ENCODE results near the gene SLC22A8.

DNA sequence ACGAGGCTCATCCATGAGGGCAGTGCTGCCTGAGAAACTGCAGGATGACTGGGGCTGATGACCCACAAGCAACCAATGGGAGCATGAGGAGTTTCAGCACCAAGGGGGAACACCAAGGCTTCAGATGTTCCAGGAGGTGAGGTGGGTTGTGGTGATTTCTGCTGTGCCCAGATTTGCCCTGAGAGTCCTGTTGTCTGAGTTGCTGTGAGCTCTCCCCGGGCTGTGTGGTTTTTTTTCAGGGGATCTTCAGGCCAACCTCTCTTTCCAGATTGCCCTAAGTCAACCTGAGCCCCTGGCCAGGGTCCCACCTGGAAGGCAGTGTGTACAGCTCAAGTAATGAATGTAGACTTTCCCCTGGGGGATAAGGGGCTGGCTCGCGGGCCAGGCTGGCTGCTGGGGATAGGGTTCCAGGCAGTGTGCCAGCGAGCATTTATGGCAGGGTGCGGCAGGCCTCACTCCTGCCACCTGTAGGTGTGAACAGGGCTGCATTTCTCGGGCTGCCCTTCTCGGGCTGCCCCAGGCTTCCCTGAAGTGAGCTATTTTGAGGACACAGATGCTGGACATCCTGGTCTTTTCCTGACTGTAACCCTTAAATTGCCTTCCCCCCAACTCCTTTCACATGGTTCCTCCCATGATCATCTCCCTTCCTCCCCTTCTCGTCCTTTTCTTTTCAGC is 40.7 kb downstream of the SLC22A8 start:
- no peak for TF ChIP-seq POLR2A (IDR thresholded peaks at IDR 0.05; ENCODE audit: low read length)
- no peak for TF ChIP-seq GATA1 (IDR thresholded peaks at IDR 0.05; ENCODE audit: low read depth, low read length)

Measured in erythroblast (primary cell).